Measurements from ENCODE around the gene B3GALNT2.
"Not testable (repeated sequence)": the region's sequence is repeated elsewhere in the genome, so short reads cannot be mapped to it uniquely, and the experiment has no call there.

Gene B3GALNT2

GRCh38 chr1:235483090-235483489, 21.2 kb downstream of the B3GALNT2 start:
- H3K27ac ChIP-seq = no peak overlapping the region
- TF ChIP-seq CTCF (IDR thresholded peaks at IDR 0.05) = no peak
- no peak for TF ChIP-seq ZFX (IDR thresholded peaks at IDR 0.05; ENCODE audit: borderline replicate concordance)

GRCh38 chr1:235473806-235474205, 30.4 kb downstream of the B3GALNT2 start:
- no peak overlapping the region for H3K27ac ChIP-seq
- no peak for TF ChIP-seq CTCF (IDR thresholded peaks at IDR 0.05)
- TF ChIP-seq ZFX (IDR thresholded peaks at IDR 0.05; ENCODE audit: borderline replicate concordance) = no peak

- no peak overlapping the region for H3K27ac ChIP-seq
- no peak for TF ChIP-seq CTCF (IDR thresholded peaks at IDR 0.05)
Observed at GRCh38 chr1:235470741-235471439, 33.4 kb downstream of the B3GALNT2 start.

GRCh38 chr1:235469897-235470296, 34.4 kb downstream of the B3GALNT2 start:
- H3K27ac ChIP-seq = not testable (repeated sequence)

- TF ChIP-seq ZFX (IDR thresholded peaks at IDR 0.05; ENCODE audit: borderline replicate concordance) (no peak), CTCF (IDR thresholded peaks at IDR 0.05) (no peak)
Observed at GRCh38 chr1:235468970-235469369, 35.3 kb downstream of the B3GALNT2 start.

GRCh38 chr1:235468004-235468403, 36.2 kb downstream of the B3GALNT2 start:
- TF ChIP-seq CTCF (IDR thresholded peaks at IDR 0.05) = no peak
- TF ChIP-seq ZFX (IDR thresholded peaks at IDR 0.05; ENCODE audit: borderline replicate concordance) = no peak
- no peak overlapping the region for H3K27ac ChIP-seq

More at GRCh38 chr1:235468970-235469369, 35.3 kb downstream of the B3GALNT2 start:
- no peak overlapping the region for H3K27ac ChIP-seq

GRCh38 chr1:235465066-235465465, 39.2 kb downstream of the B3GALNT2 start:
- no peak overlapping the region for H3K27ac ChIP-seq
- TF ChIP-seq ZFX (IDR thresholded peaks at IDR 0.05; ENCODE audit: borderline replicate concordance) (no peak), CTCF (IDR thresholded peaks at IDR 0.05) (no peak)

GRCh38 chr1:235462832-235463231, 41.4 kb downstream of the B3GALNT2 start:
- H3K27ac ChIP-seq = not testable (repeated sequence)
